H1 (cell line): ENCODE results near the gene CRKL. TPM values are rescaled to one million over a fixed set of nuclear protein-coding genes. Genes with fewer than 3 reads are reported as not detected.

Source experiments
- ASH2L ChIP-seq: fragments of 200-600, 300-600 bp; sonication (generic); IDR thresholded peaks from one replicate; pipeline ENCODE4 v1.7.1; 2017; ENCODE audit warnings: low read length
- BACH1 ChIP-seq: IDR thresholded peaks from 2 replicates; pipeline ENCODE4 v1.6.1; 2012; ENCODE audit warnings: low read length, improper control_type of control experiment
- BCL11A ChIP-seq, 2 experiments: IDR thresholded peaks; one replicate each; pipeline ENCODE4 v1.6.1; 2011; ENCODE audit warnings: low read depth in 2 of 2, low read length in 2 of 2, mild to moderate bottlenecking in 2 of 2
- CHD1 ChIP-seq: IDR thresholded peaks from 2 replicates; pipeline ENCODE4 v1.6.1; 2012; ENCODE audit warnings: low read depth, low read length, improper control_type of control experiment
- CTCF ChIP-seq, 3 experiments: IDR thresholded peaks; 1 replicate in 2 of 3; 2 replicates in 1 of 3; pipeline versions ENCODE4 v1.5.1 to v1.6.1; 2011; ENCODE audit warnings: low read length in 3 of 3, mild to moderate bottlenecking in 3 of 3, inconsistent platforms in 2 of 3, low read depth in 1 of 3, moderate library complexity in 1 of 3; ENCODE audit not compliant: insufficient read depth in 1 of 3; ENCODE audit errors: control extremely low read depth in 1 of 3
- GTF2F1 ChIP-seq: IDR thresholded peaks from 2 replicates; pipeline ENCODE4 v1.6.1; 2012; ENCODE audit warnings: low read depth, low read length, improper control_type of control experiment, borderline replicate concordance
- KDM5A ChIP-seq: fragments of 200-600 bp; IDR thresholded peaks from 2 replicates; pipeline ENCODE4 v1.7.1; 2012; ENCODE audit warnings: mild to moderate bottlenecking, low read length, inconsistent platforms, mixed read lengths
- PHF8 ChIP-seq: fragments of 200-600 bp; sonication (generic); conservative IDR thresholded peaks from 2 replicates; pipeline ENCODE4 v1.7.1; 2012; ENCODE audit warnings: low read depth, mild to moderate bottlenecking, inconsistent platforms, low read length, moderate library complexity
- RAD21 ChIP-seq, 2 experiments: IDR thresholded peaks in 1 of 2; conservative IDR thresholded peaks in 1 of 2; 2 replicates each; pipeline ENCODE4 v1.6.1; 2011; ENCODE audit warnings: low read depth in 2 of 2, low read length in 2 of 2, improper control_type of control experiment in 1 of 2, inconsistent platforms in 1 of 2, mild to moderate bottlenecking in 1 of 2, moderate library complexity in 1 of 2
- SAP30 ChIP-seq: fragments of 300-600 bp; sonication (generic); IDR thresholded peaks from 2 replicates; pipeline ENCODE4 v1.7.1; 2012; ENCODE audit warnings: low read length, moderate library complexity, mild to moderate bottlenecking, inconsistent platforms; ENCODE audit not compliant: insufficient read depth, insufficient replicate concordance
- SIRT6 ChIP-seq: IDR thresholded peaks from one replicate; pipeline ENCODE4 v1.7.1; 2012; ENCODE audit warnings: low read length, inconsistent platforms
- SIX5 ChIP-seq: IDR thresholded peaks from 2 replicates; pipeline ENCODE4 v1.6.1; 2011; ENCODE audit warnings: mild to moderate bottlenecking, low read depth, low read length
- SP1 ChIP-seq: IDR thresholded peaks from 2 replicates; pipeline ENCODE4 v1.6.1; 2011; ENCODE audit warnings: low read depth, low read length
- TEAD4 ChIP-seq: IDR thresholded peaks from 2 replicates; pipeline ENCODE4 v1.6.1; 2012; ENCODE audit warnings: low read depth, low read length, inconsistent platforms, mixed read lengths
- polyA plus RNA-seq, 7 experiments: library from polyadenylated mRNA; depleted of rRNA in 3 of 7; stranded (reverse) in 5 of 7; unstranded in 2 of 7; fragments of >200 nt in 5 of 7; fragments of 200-250 nt in 2 of 7; gene quantifications; 1 replicate in 5 of 7; 2 replicates in 1 of 7; 4 replicates in 1 of 7; pipeline versions ENCODE4 v1.2.1 to v1.2.3, GENCODE V29; 2011 to 2013; ENCODE audit warnings: missing spikeins in 2 of 7, mixed read lengths in 2 of 7
- total RNA-seq: library from RNA; stranded (reverse); fragmentation: NEBNext Ultra II Directional; extraction: Animal tissue kit (Norgen Biotek cat#: 25700); gene quantifications from 2 replicates; pipeline ENCODE4 v1.2.1, GENCODE V29; 2021

CRKL gene
- total and polyA plus RNA-seq, 2 of the 8 experiments (the other 6 are each of a cell fraction or from before 2014, with no cell fraction given) = 34.5 to 94.5 TPM

- peak; percentile 62 to 88 (median 84) for TF ChIP-seq CTCF (IDR thresholded peaks at IDR 0.05; ENCODE audit: control extremely low read depth in 1 of 3, insufficient read depth in 1 of 3, low read depth in 1 of 3, low read length in 3 of 3)
- TF ChIP-seq CHD1 = no peak
- TF ChIP-seq PHF8 = peak; percentile 87
- peak; percentile 82 for TF ChIP-seq ASH2L
- TF ChIP-seq BACH1 = peak; percentile 59
- peak; percentile 37; the same call in 1 of the 2 replicates for TF ChIP-seq SP1
- peak; percentile 52; the same call in 1 of the 2 replicates for TF ChIP-seq GTF2F1
- peak; percentile 42 to 65 for TF ChIP-seq RAD21 (IDR thresholded peaks at IDR 0.05 in 1 of 2, conservative IDR thresholded peaks at IDR 0.05 in 1 of 2; ENCODE audit: low read depth in 2 of 2, low read length in 2 of 2)
- TF ChIP-seq BCL11A (IDR thresholded peaks at IDR 0.05; ENCODE audit: low read depth in 2 of 2, low read length in 2 of 2) = no peak
- TF ChIP-seq SIX5 = no peak
- TF ChIP-seq KDM5A = no peak
- TF ChIP-seq SAP30 = peak; percentile 89
- TF ChIP-seq SIRT6 = no peak
- TF ChIP-seq TEAD4 = peak; percentile 11; the same call in 1 of the 2 replicates
These were observed at the start of gene CRKL (continued) for GRCh38 chr22:20916916-20917810.
